HG03439 (cell line): ENCODE measurements around the gene RSU1.

ENCODE experiments used
- ATAC-seq: cut with Tn5 transposase; IDR thresholded peaks from one replicate; pipeline ENCODE4 v1.9.1; 2021; ENCODE audit warnings: mild to moderate bottlenecking, moderate library complexity; ENCODE audit not compliant: unreplicated experiment

Gene RSU1

GRCh38 chr10:16544099-16544498 lies 273.1 kb downstream of the RSU1 start:
- no peak for ATAC-seq
